Upper lobe of left lung (tissue), 6 donors: Measurements from ENCODE around the gene NDUFV3. TPM values are rescaled to one million over a fixed set of nuclear protein-coding genes. Genes with fewer than 3 reads are reported as not detected.
"Not testable (repeated sequence)": the region's sequence is repeated elsewhere in the genome, so short reads cannot be mapped to it uniquely, and the experiment has no call there.

Source experiments
- ATAC-seq, 2 donors: fragments of 200-7000 bp; cut with Tn5 transposase; one replicate each; pipeline ENCODE4 v1.9.1; 2022; ENCODE audit warnings: mild to moderate bottlenecking in 2 of 2, moderate library complexity in 2 of 2; ENCODE audit not compliant: low FRiP score in 2 of 2
- DNase-seq, 2 donors: peaks; one replicate each; pipeline ENCODE4 v3.0.0-alpha.2; 2019 to 2020
- H3K27ac ChIP-seq, 4 donors: fragments of 200-600 bp; sonication (generic); one replicate each; pipeline ENCODE4 v1.5.1; 2016 to 2019
- H3K27me3 ChIP-seq, 4 donors: fragments of 200-600 bp; sonication (generic); one replicate each; pipeline ENCODE4 v1.5.1; 2017 to 2019
- H3K36me3 ChIP-seq, 4 donors: fragments of 200-600 bp; sonication (generic); one replicate each; pipeline ENCODE4 v1.5.1; 2016 to 2019
- H3K4me1 ChIP-seq, 4 donors: fragments of 200-600 bp; sonication (generic); one replicate each; pipeline ENCODE4 v1.5.1; 2018 to 2019
- H3K4me3 ChIP-seq, 4 donors: fragments of 200-600 bp; sonication (generic); one replicate each; pipeline ENCODE4 v1.5.1; 2017 to 2019; ENCODE audit warnings: mild to moderate bottlenecking in 2 of 4, moderate library complexity in 1 of 4
- H3K9me3 ChIP-seq, 4 donors: fragments of 200-600 bp; sonication (generic); one replicate each; pipeline ENCODE4 v1.5.1; 2018 to 2019
- CTCF ChIP-seq, 6 experiments: fragments of 450-650 bp in 4 of 6; fragments of 200-600 bp in 2 of 6; sonication (generic) in 2 of 6; IDR thresholded peaks; one replicate each; pipeline ENCODE4 v1.5.1; 2016 to 2019; ENCODE audit warnings: antibody characterized with exemption in 6 of 6
- EP300 ChIP-seq, 4 donors: sonication (generic); formaldehyde crosslinking; IDR thresholded peaks; one replicate each; pipeline ENCODE4 v1.5.1; 2017; ENCODE audit warnings: antibody characterized with exemption in 4 of 4, control low read depth in 2 of 4
- POLR2A ChIP-seq, 4 donors: fragments of 450-650 bp; IDR thresholded peaks; one replicate each; pipeline ENCODE4 v1.5.1; 2016 to 2017; ENCODE audit warnings: antibody characterized with exemption in 4 of 4, mild to moderate bottlenecking in 2 of 4
- POLR2AphosphoS5 ChIP-seq, 2 donors: sonication (generic); formaldehyde crosslinking; IDR thresholded peaks; one replicate each; pipeline ENCODE4 v1.5.1; 2017; ENCODE audit warnings: antibody characterized with exemption in 2 of 2
- WGBS, 2 donors: methylation state at CpG; one replicate each; pipeline ENCODE4 v1.1.5; 2017 to 2018; 5-methylcytosine and 5-hydroxymethylcytosine counted together
- total RNA-seq, 6 donors: library from RNA; depleted of rRNA in 4 of 6; stranded (reverse); fragments of >200 nt in 4 of 6; gene quantifications; one replicate each; pipeline versions ENCODE4 v1.1.0 to v1.2.1, GENCODE V29; 2016 to 2021
- donor health status: DM: no; HTN: no; CAD: no; lungs with moderate emphysema.
- donor health status: DM: no; HTN: yes; CAD: no; lungs with severe emphysema.

Gene NDUFV3
- total RNA-seq, 6 donors from 2014 or later: 33.7 to 97.4 (median 44.9) TPM

- TF ChIP-seq POLR2AphosphoS5 (IDR thresholded peaks at IDR 0.05) (no peak), POLR2A (IDR thresholded peaks at IDR 0.05) (no peak), CTCF (IDR thresholded peaks at IDR 0.05) (no peak)
- DNase-seq: no peak
- Histone ChIP-seq H3K4me1 (peaks cover 8 to 13% (median 11%) of the 10 kb centered on the region in 4 donors), H3K36me3 (peaks cover 21 to 82% (median 45%) of the 10 kb centered on the region in 4 donors), H3K9me3 (no peaks in the 10 kb centered on the region), H3K4me3 (no peak overlapping the region), H3K27me3 (no peaks in the 10 kb centered on the region), H3K27ac (no peak overlapping the region)
- WGBS, 2 donors: 85 to 89% methylated on average over 18 of the region's 18 CpGs
- no peak for ATAC-seq
These were observed 45.9 kb upstream of the NDUFV3 start for GRCh38 chr21:42847051-42847707.

- 98% methylated on average over 4 of the region's 4 CpGs for WGBS, 2 donors
- Histone ChIP-seq H3K9me3 (no peaks in the 10 kb centered on the region), H3K27me3 (no peaks in the 10 kb centered on the region), H3K27ac (no peak overlapping the region), H3K36me3 (peaks cover 24 to 82% (median 45%) of the 10 kb centered on the region in 4 donors), H3K4me3 (no peak overlapping the region), H3K4me1 (peaks cover 8 to 13% (median 11%) of the 10 kb centered on the region in 4 donors)
- no peak for ATAC-seq
- no peak for DNase-seq
- no peak for TF ChIP-seq POLR2A (IDR thresholded peaks at IDR 0.05)
- TF ChIP-seq CTCF (IDR thresholded peaks at IDR 0.05): no peak
- no peak for TF ChIP-seq EP300 (IDR thresholded peaks at IDR 0.05)
- TF ChIP-seq POLR2AphosphoS5 (IDR thresholded peaks at IDR 0.05): no peak
These were observed 45.4 kb upstream of the NDUFV3 start for GRCh38 chr21:42847726-42848125.

GRCh38 chr21:42848144-42848931, 44.8 kb upstream of the NDUFV3 start:
- H3K36me3 ChIP-seq: peaks cover 24 to 84% (median 48%) of the 10 kb centered on the region in 4 donors

GRCh38 chr21:42848932-42849758, 44.0 kb upstream of the NDUFV3 start:
- TF ChIP-seq POLR2A (IDR thresholded peaks at IDR 0.05) (no peak), POLR2AphosphoS5 (IDR thresholded peaks at IDR 0.05) (no peak), CTCF (IDR thresholded peaks at IDR 0.05) (no peak), EP300 (IDR thresholded peaks at IDR 0.05) (no peak)
- Histone ChIP-seq H3K36me3 (peaks cover 24 to 90% (median 56%) of the 10 kb centered on the region in 4 donors), H3K27me3 (no peaks in the 10 kb centered on the region)

More at GRCh38 chr21:42848144-42848931, 44.8 kb upstream of the NDUFV3 start:
- WGBS, 2 donors: 95% methylated on average over 48 to 90 of the region's 95 CpGs
- H3K27ac ChIP-seq, H3K27me3 ChIP-seq, ATAC-seq, H3K4me3 ChIP-seq, H3K9me3 ChIP-seq: not testable (repeated sequence)
- peak in 1 of 2 donors; percentile 54 for DNase-seq
- H3K4me1 ChIP-seq: peaks cover 8 to 13% (median 11%) of the 10 kb centered on the region in 4 donors

More at GRCh38 chr21:42848932-42849758, 44.0 kb upstream of the NDUFV3 start:
- no peaks in the 10 kb centered on the region for H3K9me3 ChIP-seq
- 88 to 94% methylated on average over 44 to 54 of the region's 54 CpGs for WGBS, 2 donors
- DNase-seq (no peak), ATAC-seq (no peak)
- H3K4me1 ChIP-seq: peaks cover 8 to 13% (median 11%) of the 10 kb centered on the region in 4 donors
- no peak overlapping the region for H3K4me3 ChIP-seq
- no peak overlapping the region for H3K27ac ChIP-seq
